Measurements from ENCODE around the gene TRMT10C. TPM values are rescaled to one million over a fixed set of nuclear protein-coding genes. Genes with fewer than 3 reads are reported as not detected.

TRMT10C gene
- total RNA-seq, 1 donor from 2014 or later, result 25.0 TPM

GRCh38 chr3:101519685-101520365 lies 41.8 kb upstream of the TRMT10C start:
- FAIRE-seq (no peak), DNase-seq (ENCODE audit: low read depth) (peak; percentile 72)
- Histone ChIP-seq H3K27me3 (ENCODE audit: control insufficient read depth, insufficient read depth, low read length) (no peaks in the 10 kb centered on the region), H3K4me3 (ENCODE audit: low read depth, low read length) (no peak overlapping the region), H3K36me3 (ENCODE audit: control insufficient read depth, insufficient read depth, low read length) (no peaks in the 10 kb centered on the region)
- TF ChIP-seq CTCF (IDR thresholded peaks at IDR 0.05; ENCODE audit: insufficient read depth, low read length, severe bottlenecking), result no peak

GRCh38 chr3:101521211-101521701 lies 40.4 kb upstream of the TRMT10C start:
- H3K27me3 ChIP-seq (ENCODE audit: control insufficient read depth, insufficient read depth, low read length), result no peaks in the 10 kb centered on the region
- H3K36me3 ChIP-seq (ENCODE audit: control insufficient read depth, insufficient read depth, low read length), result no peaks in the 10 kb centered on the region
- TF ChIP-seq CTCF (IDR thresholded peaks at IDR 0.05; ENCODE audit: insufficient read depth, low read length, severe bottlenecking), result no peak
- no peak overlapping the region for H3K4me3 ChIP-seq (ENCODE audit: low read depth, low read length)
- DNase-seq (ENCODE audit: low read depth) (peak; percentile 77), FAIRE-seq (no peak)

- FAIRE-seq (no peak), DNase-seq (ENCODE audit: low read depth) (no peak)
- H3K27me3 ChIP-seq (ENCODE audit: control insufficient read depth, insufficient read depth, low read length), result no peaks in the 10 kb centered on the region
- no peaks in the 10 kb centered on the region for H3K36me3 ChIP-seq (ENCODE audit: control insufficient read depth, insufficient read depth, low read length)
- H3K4me3 ChIP-seq (ENCODE audit: low read depth, low read length), result no peak overlapping the region
- no peak for TF ChIP-seq CTCF (IDR thresholded peaks at IDR 0.05; ENCODE audit: insufficient read depth, low read length, severe bottlenecking)
These were observed 34.2 kb upstream of the TRMT10C start for GRCh38 chr3:101527441-101527840.

- DNase-seq (ENCODE audit: low read depth) (no peak), FAIRE-seq (no peak)
- H3K27me3 ChIP-seq (ENCODE audit: control insufficient read depth, insufficient read depth, low read length), result no peaks in the 10 kb centered on the region
- no peak for TF ChIP-seq CTCF (IDR thresholded peaks at IDR 0.05; ENCODE audit: insufficient read depth, low read length, severe bottlenecking)
- no peak overlapping the region for H3K4me3 ChIP-seq (ENCODE audit: low read depth, low read length)
- H3K36me3 ChIP-seq (ENCODE audit: control insufficient read depth, insufficient read depth, low read length), result no peaks in the 10 kb centered on the region
These were observed 33.8 kb upstream of the TRMT10C start for GRCh38 chr3:101527906-101528305.

GRCh38 chr3:101529816-101530685 lies 31.6 kb upstream of the TRMT10C start:
- Histone ChIP-seq H3K36me3 (ENCODE audit: control insufficient read depth, insufficient read depth, low read length) (no peaks in the 10 kb centered on the region), H3K4me3 (ENCODE audit: low read depth, low read length) (no peak overlapping the region), H3K27me3 (ENCODE audit: control insufficient read depth, insufficient read depth, low read length) (no peaks in the 10 kb centered on the region)
- FAIRE-seq (peak; percentile 28), DNase-seq (ENCODE audit: low read depth) (no peak)
- TF ChIP-seq CTCF (IDR thresholded peaks at IDR 0.05; ENCODE audit: insufficient read depth, low read length, severe bottlenecking), result no peak
